Activated T-helper 1 cell treated with anti-CD3 and anti-CD28 coated beads, Interleukin-12 subunit alpha, Interleukin-12 subunit beta, Interleukin-2, Interleukin-4 antibody, amounts not matched to agents 30 ng/mL and 10 ng/mL and 1 ng/mL, durations not matched to agents 14 hours and 24 hours and 36 hours (primary cell): ENCODE results near the gene C1QA. TPM values are rescaled to one million over a fixed set of nuclear protein-coding genes. Genes with fewer than 3 reads are reported as not detected.

ENCODE experiments used
- DNase-seq: peaks from one replicate; pipeline ENCODE4 v3.0.0; 2021; ENCODE audit warnings: low spot score
- H3K27ac Mint-ChIP-seq: one replicate; pipeline ENCODE4 v1.8.0; 2021; ENCODE audit warnings: mild to moderate bottlenecking, mixed read lengths
- H3K27me3 Mint-ChIP-seq: one replicate; pipeline ENCODE4 v1.8.0; 2022; ENCODE audit warnings: mild to moderate bottlenecking, moderate library complexity, mixed read lengths; ENCODE audit not compliant: insufficient read depth
- H3K36me3 Mint-ChIP-seq: one replicate; pipeline ENCODE4 v1.8.0; 2021; ENCODE audit warnings: low read depth, mixed read lengths
- H3K4me1 Mint-ChIP-seq: one replicate; pipeline ENCODE4 v1.8.0; 2021; ENCODE audit warnings: low read depth, mixed read lengths
- H3K4me3 Mint-ChIP-seq: one replicate; pipeline ENCODE4 v1.8.0; 2021; ENCODE audit warnings: mild to moderate bottlenecking, moderate library complexity, mixed read lengths
- H3K9me3 Mint-ChIP-seq: one replicate; pipeline ENCODE4 v1.8.0; 2021; ENCODE audit warnings: mixed read lengths
- intact Hi-C: fragments of 100-400 bp; cut with micrococcal nuclease; formaldehyde crosslinking; loops from one replicate; pipeline ENCODE4 v1.15.1; 2024
- total RNA-seq: library from RNA; stranded (reverse); gene quantifications from 2 replicates; pipeline ENCODE4 v1.2.3, GENCODE V29; 2022

Gene C1QA
- total RNA-seq, 1 donor from 2014 or later, result not detected

GRCh38 chr1:22618056-22618455, 18.4 kb upstream of the C1QA start:
- Mint-ChIP-seq H3K27ac (no peak overlapping the region), H3K27me3 (peaks cover 6% of the 10 kb centered on the region), H3K9me3 (no peaks in the 10 kb centered on the region), H3K4me3 (no peak overlapping the region), H3K4me1 (no peaks in the 10 kb centered on the region), H3K36me3 (no peaks in the 10 kb centered on the region)
- no peak for DNase-seq
- intact Hi-C loops, result no loop called here

GRCh38 chr1:22619252-22619651, 17.2 kb upstream of the C1QA start:
- H3K27me3 Mint-ChIP-seq, result peaks cover 6% of the 10 kb centered on the region
- H3K4me3 Mint-ChIP-seq, result no peak overlapping the region
- H3K4me1 Mint-ChIP-seq, result no peaks in the 10 kb centered on the region
- no peaks in the 10 kb centered on the region for H3K9me3 Mint-ChIP-seq
- DNase-seq, result no peak
- no peak overlapping the region for H3K27ac Mint-ChIP-seq
- intact Hi-C loops, result no loop called here
- no peaks in the 10 kb centered on the region for H3K36me3 Mint-ChIP-seq

DNA sequence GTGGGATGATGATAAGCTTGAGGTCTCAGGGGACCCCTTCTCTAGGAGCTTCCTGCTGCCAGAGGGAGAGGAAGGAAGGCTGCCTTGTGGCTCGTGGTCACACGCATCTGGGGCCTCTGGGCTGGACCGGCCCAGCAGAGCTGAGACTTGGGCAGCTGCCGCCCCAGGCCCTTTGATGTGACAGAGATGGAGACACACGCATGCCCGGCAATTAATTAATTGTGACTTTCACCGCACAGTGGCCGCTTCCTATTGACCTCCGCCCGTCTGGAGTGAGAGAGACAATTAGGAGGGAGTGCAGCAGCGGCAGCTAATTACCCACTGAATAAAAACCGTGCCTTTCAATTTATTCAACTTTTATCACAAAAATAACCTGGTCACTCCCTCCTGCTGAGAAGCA, 16.6 kb upstream of the C1QA start:
- Mint-ChIP-seq H3K4me1 (no peaks in the 10 kb centered on the region), H3K9me3 (no peaks in the 10 kb centered on the region), H3K27ac (no peak overlapping the region), H3K27me3 (peaks cover 6% of the 10 kb centered on the region), H3K36me3 (no peaks in the 10 kb centered on the region), H3K4me3 (no peak overlapping the region)
- DNase-seq, result no peak
- intact Hi-C loops, result no loop called here

- intact Hi-C loops, result no loop called here
- Mint-ChIP-seq H3K4me3 (no peak overlapping the region), H3K27me3 (peaks cover 3% of the 10 kb centered on the region), H3K36me3 (no peaks in the 10 kb centered on the region), H3K9me3 (no peaks in the 10 kb centered on the region), H3K27ac (no peak overlapping the region), H3K4me1 (no peaks in the 10 kb centered on the region)
- no peak for DNase-seq
These were observed 14.7 kb upstream of the C1QA start for GRCh38 chr1:22621761-22622160.

DNA sequence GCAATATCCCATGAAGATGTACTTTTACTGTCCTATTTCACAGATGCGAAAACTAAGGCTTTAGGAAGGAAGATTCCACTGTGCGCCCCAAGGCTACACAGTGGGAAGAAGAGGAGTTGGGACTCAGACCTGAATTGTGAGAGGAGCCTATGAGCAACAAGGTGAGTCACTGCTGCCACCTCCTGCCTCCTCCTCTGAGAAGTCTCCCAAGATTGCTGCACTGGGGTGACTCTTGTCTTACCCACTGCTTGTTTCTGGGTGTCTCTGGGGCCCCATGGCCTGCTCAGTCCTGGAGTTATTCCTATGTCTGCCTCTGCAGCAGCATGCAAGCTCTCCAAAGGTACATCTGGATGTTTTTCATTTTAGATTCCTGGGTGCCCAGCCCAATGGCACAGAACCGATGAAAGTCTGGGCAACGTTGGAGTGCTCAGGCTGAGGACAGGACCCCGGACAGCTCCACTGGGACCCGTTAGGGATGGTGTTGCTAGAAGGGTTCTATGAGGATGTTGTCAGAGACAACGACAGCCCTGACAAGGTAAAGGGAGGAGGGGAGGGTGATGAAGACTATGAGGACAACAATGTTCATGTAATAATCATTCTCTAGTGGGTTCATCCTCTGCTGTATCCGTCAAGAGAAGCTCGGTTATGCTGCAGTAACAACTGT, 11.0 kb upstream of the C1QA start:
- intact Hi-C loops, result no loop called here
- peaks cover 20% of the 10 kb centered on the region for H3K27me3 Mint-ChIP-seq
- H3K27ac Mint-ChIP-seq, result no peak overlapping the region
- no peak for DNase-seq
- H3K36me3 Mint-ChIP-seq, result no peaks in the 10 kb centered on the region
- no peaks in the 10 kb centered on the region for H3K4me1 Mint-ChIP-seq
- H3K9me3 Mint-ChIP-seq, result no peaks in the 10 kb centered on the region
- H3K4me3 Mint-ChIP-seq, result no peak overlapping the region

GRCh38 chr1:22626237-22627157, 9.9 kb upstream of the C1QA start:
- no peak for DNase-seq
- intact Hi-C loops, result no loop called here
- no peaks in the 10 kb centered on the region for H3K9me3 Mint-ChIP-seq
- peaks cover 20% of the 10 kb centered on the region for H3K27me3 Mint-ChIP-seq
- no peaks in the 10 kb centered on the region for H3K4me1 Mint-ChIP-seq
- H3K27ac Mint-ChIP-seq, result no peak overlapping the region
- no peaks in the 10 kb centered on the region for H3K36me3 Mint-ChIP-seq
- H3K4me3 Mint-ChIP-seq, result no peak overlapping the region

DNA sequence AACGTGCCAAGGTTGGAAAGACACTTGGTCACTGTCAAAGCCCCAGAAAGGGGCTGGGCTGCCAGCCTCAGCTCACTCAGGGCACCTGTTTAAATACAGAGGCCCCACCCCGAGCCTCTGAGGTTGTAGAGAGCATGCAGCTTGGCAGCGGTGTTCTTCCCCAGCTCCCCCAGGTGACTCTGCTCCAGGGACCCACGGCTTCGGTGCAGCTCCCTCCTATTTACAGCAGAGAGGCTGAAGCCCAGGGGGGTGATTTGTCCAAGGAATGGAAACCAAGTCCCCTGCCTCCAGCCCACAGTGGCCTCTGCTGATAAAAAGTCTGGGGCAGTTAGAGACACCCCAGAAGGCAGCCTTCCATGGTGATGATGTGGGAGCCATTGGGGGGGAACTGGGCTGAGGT, 9.1 kb upstream of the C1QA start:
- Mint-ChIP-seq H3K4me3 (no peak overlapping the region), H3K4me1 (no peaks in the 10 kb centered on the region), H3K27me3 (peaks cover 25% of the 10 kb centered on the region), H3K9me3 (no peaks in the 10 kb centered on the region), H3K36me3 (no peaks in the 10 kb centered on the region), H3K27ac (no peak overlapping the region)
- DNase-seq, result no peak
- intact Hi-C loops, result no loop called here

- Mint-ChIP-seq H3K4me1 (no peaks in the 10 kb centered on the region), H3K27me3 (peaks cover 27% of the 10 kb centered on the region), H3K9me3 (no peaks in the 10 kb centered on the region), H3K36me3 (no peaks in the 10 kb centered on the region), H3K4me3 (no peak overlapping the region), H3K27ac (no peak overlapping the region)
- no peak for DNase-seq
- intact Hi-C loops, result no loop called here
These were observed 7.6 kb upstream of the C1QA start for GRCh38 chr1:22628698-22629444.

- no peaks in the 10 kb centered on the region for H3K4me1 Mint-ChIP-seq
- H3K27ac Mint-ChIP-seq, result no peak overlapping the region
- H3K36me3 Mint-ChIP-seq, result no peaks in the 10 kb centered on the region
- H3K27me3 Mint-ChIP-seq, result peaks cover 27% of the 10 kb centered on the region
- no peak overlapping the region for H3K4me3 Mint-ChIP-seq
- no peak for DNase-seq
- H3K9me3 Mint-ChIP-seq, result no peaks in the 10 kb centered on the region
- intact Hi-C loops, result no loop called here
These were observed 6.5 kb upstream of the C1QA start for GRCh38 chr1:22629886-22630285.

GRCh38 chr1:22633697-22634463, 2.5 kb upstream of the C1QA start:
- intact Hi-C loops, result no loop called here
- no peak for DNase-seq
- no peak overlapping the region for H3K27ac Mint-ChIP-seq
- H3K4me1 Mint-ChIP-seq, result no peaks in the 10 kb centered on the region
- no peaks in the 10 kb centered on the region for H3K36me3 Mint-ChIP-seq
- H3K4me3 Mint-ChIP-seq, result no peak overlapping the region
- H3K9me3 Mint-ChIP-seq, result no peaks in the 10 kb centered on the region
- peaks cover 15% of the 10 kb centered on the region for H3K27me3 Mint-ChIP-seq

DNA sequence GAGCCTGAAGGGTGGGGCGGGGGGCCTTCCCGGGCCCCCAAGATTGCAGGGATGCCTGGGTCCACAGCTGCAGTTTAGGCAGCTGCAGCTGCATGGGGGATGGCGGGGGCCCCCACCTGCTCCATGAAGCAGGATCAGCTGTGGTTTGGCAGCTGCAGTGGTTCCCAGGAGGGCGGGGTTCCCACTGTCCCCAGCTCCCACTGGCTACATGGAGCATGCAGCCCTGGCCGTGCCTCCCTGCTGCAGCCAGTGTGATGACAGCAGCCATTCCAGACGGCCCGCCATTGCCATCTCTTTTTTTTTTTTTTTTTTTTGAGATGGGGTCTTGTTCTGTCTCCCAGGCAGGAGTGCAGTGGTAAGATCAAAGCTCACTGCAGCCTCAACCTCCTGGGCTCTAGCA, 992 bp upstream of the C1QA start:
- intact Hi-C loops, result no loop called here
- H3K27me3 Mint-ChIP-seq, result peaks cover 8% of the 10 kb centered on the region
- no peaks in the 10 kb centered on the region for H3K4me1 Mint-ChIP-seq
- no peaks in the 10 kb centered on the region for H3K36me3 Mint-ChIP-seq
- H3K4me3 Mint-ChIP-seq, result no peak overlapping the region
- no peak overlapping the region for H3K27ac Mint-ChIP-seq
- DNase-seq, result no peak
- H3K9me3 Mint-ChIP-seq, result no peaks in the 10 kb centered on the region

DNA sequence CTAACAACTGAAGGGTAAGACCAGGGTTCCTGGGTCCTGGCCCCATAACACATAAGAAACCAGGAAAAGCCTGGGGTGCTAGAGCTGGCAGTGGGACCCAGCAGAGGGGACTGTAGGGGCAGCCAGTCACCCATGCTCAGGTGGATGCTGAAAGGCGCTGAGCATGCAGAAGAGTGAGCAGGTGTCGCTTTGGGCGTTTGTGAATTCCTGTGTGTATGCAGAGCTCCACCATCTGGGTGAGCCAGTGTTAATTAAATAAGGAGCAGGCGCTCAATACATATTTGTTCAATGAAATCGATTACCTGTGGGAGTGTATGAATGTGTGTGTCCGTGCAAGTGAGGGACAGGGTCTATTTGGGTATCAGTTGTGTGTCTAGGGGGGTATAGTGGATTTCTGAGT, 499 bp downstream of the C1QA start:
- H3K27ac Mint-ChIP-seq, result no peak overlapping the region
- intact Hi-C loops, result no loop called here

More for the DNA sequence above, 499 bp downstream of the C1QA start:
- peaks cover 4% of the 10 kb centered on the region for H3K27me3 Mint-ChIP-seq
- no peak overlapping the region for H3K4me3 Mint-ChIP-seq
- H3K9me3 Mint-ChIP-seq, result no peaks in the 10 kb centered on the region
- H3K4me1 Mint-ChIP-seq, result no peaks in the 10 kb centered on the region
- DNase-seq, result no peak
- no peaks in the 10 kb centered on the region for H3K36me3 Mint-ChIP-seq
